Prostate gland (tissue), 2 donors: ENCODE measurements around the gene OR52D1. TPM values are rescaled to one million over a fixed set of nuclear protein-coding genes. Genes with fewer than 3 reads are reported as not detected.

ENCODE experiments used
- DNase-seq: peaks from one replicate; pipeline ENCODE4 v3.0.0-alpha.2; 2019; ENCODE audit warnings: low spot score
- H3K27ac ChIP-seq, 2 donors: fragments of 200-600 bp; sonication (generic); 2 replicates each; pipeline ENCODE4 v1.5.1; 2017 to 2019
- H3K27me3 ChIP-seq: fragments of 200-600 bp; sonication (generic); replicated peaks from 2 replicates; pipeline ENCODE4 v1.5.1; 2019; ENCODE audit not compliant: insufficient read depth
- H3K36me3 ChIP-seq, 2 donors: fragments of 200-600 bp; sonication (generic); 1 replicate in 1 of 2; 2 replicates in 1 of 2; pipeline versions ENCODE4 v1.5.1 to v1.8.1; 2017 to 2019
- H3K4me1 ChIP-seq: fragments of 200-600 bp; sonication (generic); replicated peaks from 2 replicates; pipeline ENCODE4 v1.5.1; 2019
- H3K4me3 ChIP-seq, 2 donors: fragments of 200-600 bp; sonication (generic); 2 replicates each; pipeline ENCODE4 v1.5.1; 2017 to 2019
- H3K9me3 ChIP-seq: fragments of 200-600 bp; sonication (generic); 2 replicates; pipeline ENCODE4 v1.5.1; 2017
- POLR2A ChIP-seq: fragments of 450-650 bp; IDR thresholded peaks from one replicate; pipeline ENCODE4 v1.6.1; 2016; ENCODE audit warnings: antibody characterized with exemption, mild to moderate bottlenecking
- POLR2AphosphoS5 ChIP-seq: sonication (generic); formaldehyde crosslinking; IDR thresholded peaks from one replicate; pipeline ENCODE4 v1.6.1; 2017; ENCODE audit warnings: antibody characterized with exemption
- WGBS: methylation state at CpG from one replicate; pipeline ENCODE4 v1.1.5; 2018; 5-methylcytosine and 5-hydroxymethylcytosine counted together
- intact Hi-C: fragments of 100-400 bp; cut with DNase I; formaldehyde crosslinking; loops from one replicate; pipeline ENCODE4 v1.14.2; 2022
- total RNA-seq, 2 donors: library from RNA; depleted of rRNA; stranded (reverse); fragments of >200 nt; gene quantifications; one replicate each; pipeline ENCODE4 v1.1.0, GENCODE V29; 2016
- TF ChIP-seq, protein P1 (sequence below), 4 experiments: fragments of 200-600 bp in 2 of 4; fragments of 450-650 bp in 2 of 4; sonication (generic) in 2 of 4; IDR thresholded peaks; 1 replicate in 3 of 4; 2 replicates in 1 of 4; pipeline ENCODE4 v1.5.1; 2016 to 2019; ENCODE audit warnings: antibody characterized with exemption in 4 of 4, mild to moderate bottlenecking in 2 of 4, moderate library complexity in 2 of 4

OR52D1 gene
- total RNA-seq, 2 donors from 2014 or later = not detected

DNA sequence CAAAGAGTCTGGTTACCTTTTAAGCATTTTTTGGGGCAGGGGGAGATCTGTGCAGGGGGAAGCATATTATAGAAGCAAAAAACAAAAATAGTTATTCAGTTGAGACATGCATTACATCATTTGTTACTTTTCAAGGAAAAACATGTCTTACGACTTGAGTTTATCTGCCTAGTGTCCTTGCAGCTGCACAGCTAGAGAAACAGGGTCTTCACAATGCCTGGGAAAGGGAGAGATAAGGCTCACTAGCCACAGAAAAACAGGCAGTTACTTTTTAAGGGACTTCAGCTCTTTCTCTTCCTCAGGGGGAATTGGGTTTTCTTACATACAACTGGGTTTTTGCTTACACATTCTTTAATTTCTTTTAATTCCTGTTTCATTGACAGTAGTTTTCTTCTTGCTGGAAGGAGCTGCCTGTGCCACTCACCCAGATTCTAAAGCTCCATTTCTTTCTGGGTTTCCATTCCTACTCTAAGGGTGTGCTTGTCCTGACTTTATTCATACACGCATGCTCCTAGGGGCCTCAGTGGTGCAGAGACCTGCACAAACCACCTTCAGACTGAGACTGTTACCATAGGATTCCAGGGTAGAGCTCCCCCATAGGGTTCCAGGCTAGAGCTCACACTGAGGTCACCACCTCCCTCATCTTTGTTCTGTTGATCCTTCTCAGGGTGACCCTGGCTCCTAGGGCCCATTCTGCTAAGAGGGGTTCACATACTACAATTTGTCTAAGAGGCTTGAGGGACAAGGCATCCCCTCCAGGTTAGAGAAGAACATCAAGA lies 42.8 kb downstream of the OR52D1 start:
- WGBS = 68% methylated on average over 2 of the region's 2 CpGs
- no peaks in the 10 kb centered on the region for H3K36me3 ChIP-seq
- TF ChIP-seq POLR2A (no peak), POLR2AphosphoS5 (no peak)
- TF ChIP-seq, protein P1, sequence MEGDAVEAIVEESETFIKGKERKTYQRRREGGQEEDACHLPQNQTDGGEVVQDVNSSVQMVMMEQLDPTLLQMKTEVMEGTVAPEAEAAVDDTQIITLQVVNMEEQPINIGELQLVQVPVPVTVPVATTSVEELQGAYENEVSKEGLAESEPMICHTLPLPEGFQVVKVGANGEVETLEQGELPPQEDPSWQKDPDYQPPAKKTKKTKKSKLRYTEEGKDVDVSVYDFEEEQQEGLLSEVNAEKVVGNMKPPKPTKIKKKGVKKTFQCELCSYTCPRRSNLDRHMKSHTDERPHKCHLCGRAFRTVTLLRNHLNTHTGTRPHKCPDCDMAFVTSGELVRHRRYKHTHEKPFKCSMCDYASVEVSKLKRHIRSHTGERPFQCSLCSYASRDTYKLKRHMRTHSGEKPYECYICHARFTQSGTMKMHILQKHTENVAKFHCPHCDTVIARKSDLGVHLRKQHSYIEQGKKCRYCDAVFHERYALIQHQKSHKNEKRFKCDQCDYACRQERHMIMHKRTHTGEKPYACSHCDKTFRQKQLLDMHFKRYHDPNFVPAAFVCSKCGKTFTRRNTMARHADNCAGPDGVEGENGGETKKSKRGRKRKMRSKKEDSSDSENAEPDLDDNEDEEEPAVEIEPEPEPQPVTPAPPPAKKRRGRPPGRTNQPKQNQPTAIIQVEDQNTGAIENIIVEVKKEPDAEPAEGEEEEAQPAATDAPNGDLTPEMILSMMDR (IDR thresholded peaks at IDR 0.05) = no peak
- intact Hi-C loops = no loop called here
- DNase-seq = no peak
- H3K9me3 ChIP-seq = no peaks in the 10 kb centered on the region
- no peak overlapping the region for H3K27ac ChIP-seq
- H3K27me3 ChIP-seq = no peaks in the 10 kb centered on the region
- no peaks in the 10 kb centered on the region for H3K4me1 ChIP-seq
- H3K4me3 ChIP-seq = no peak overlapping the region

DNA sequence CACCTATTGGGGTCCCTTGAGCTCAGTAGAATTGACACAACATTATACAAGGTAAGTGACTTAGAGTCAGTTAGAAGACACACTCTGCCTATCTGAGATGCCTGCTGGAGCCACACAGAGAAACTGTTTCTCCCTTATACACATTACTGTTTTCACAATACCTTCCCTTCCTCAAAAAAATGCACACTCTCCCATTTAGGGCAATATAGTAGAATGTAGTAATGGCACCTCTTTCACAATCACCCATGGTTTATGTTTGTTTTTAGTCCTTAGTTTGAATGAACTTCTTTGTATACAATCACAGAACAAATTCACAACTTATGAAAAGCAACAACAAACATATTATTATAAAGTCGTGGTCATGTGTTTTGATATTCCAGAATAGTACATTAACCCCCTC lies 45.6 kb downstream of the OR52D1 start:
- 65% methylated on average over 1 of the region's 1 CpG for WGBS
- H3K9me3 ChIP-seq = no peaks in the 10 kb centered on the region
- no peak for DNase-seq
- no peak for TF ChIP-seq POLR2A
- TF ChIP-seq, protein P1 (IDR thresholded peaks at IDR 0.05) = no peak
- TF ChIP-seq POLR2AphosphoS5 = no peak
- no peak overlapping the region for H3K27ac ChIP-seq
- H3K4me1 ChIP-seq = no peaks in the 10 kb centered on the region
- no peak overlapping the region for H3K4me3 ChIP-seq
- intact Hi-C loops = no loop called here
- no peaks in the 10 kb centered on the region for H3K36me3 ChIP-seq
- H3K27me3 ChIP-seq = no peaks in the 10 kb centered on the region

DNA sequence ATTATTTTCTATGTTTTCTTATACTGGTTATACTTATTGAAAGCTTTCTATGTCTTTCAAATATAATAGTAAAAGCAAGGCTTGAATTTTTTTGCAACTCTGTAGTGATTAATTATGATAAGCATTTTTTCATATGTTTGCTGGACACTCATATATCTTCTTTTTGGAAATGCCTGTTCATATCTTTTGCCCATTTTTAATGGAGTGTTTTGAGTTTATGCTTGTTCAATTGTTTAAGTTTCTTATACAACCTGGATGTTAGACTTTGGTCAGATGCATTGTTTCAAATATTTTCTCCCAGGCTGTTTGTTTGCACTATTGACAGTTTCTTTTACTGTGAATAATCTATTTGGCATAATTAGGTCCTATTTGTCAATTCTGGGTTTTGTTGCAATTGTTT lies 48.0 kb downstream of the OR52D1 start:
- no peak for DNase-seq
- intact Hi-C loops = no loop called here
- Histone ChIP-seq H3K9me3 (no peaks in the 10 kb centered on the region), H3K27me3 (no peaks in the 10 kb centered on the region), H3K27ac (no peak overlapping the region), H3K4me3 (no peak overlapping the region), H3K4me1 (no peaks in the 10 kb centered on the region), H3K36me3 (no peaks in the 10 kb centered on the region)
- TF ChIP-seq POLR2A = no peak
- no peak for TF ChIP-seq POLR2AphosphoS5
- TF ChIP-seq, protein P1 (IDR thresholded peaks at IDR 0.05) = no peak

Other genes starting within 250 kb of the OR52D1 start
- not detected for gene HBG1, start 238.8 kb upstream of the OR52D1 start, total RNA-seq
- gene HBG2, start 233.9 kb upstream of the OR52D1 start, total RNA-seq = not detected
- gene HBE1, start 218.7 kb upstream of the OR52D1 start, total RNA-seq = not detected
- not detected for gene OR51B4, start 186.7 kb upstream of the OR52D1 start, total RNA-seq
- not detected for gene OR51B2, start 164.4 kb upstream of the OR52D1 start, total RNA-seq
- 1 to 10 TPM in 1 of 2 donors, under 1 TPM in 1; 0.23 to 2.5 TPM for gene OR51B5, start 145.2 kb upstream of the OR52D1 start, total RNA-seq
- gene OR51B6, start 137.2 kb upstream of the OR52D1 start, total RNA-seq = not detected
- under 1 TPM in 1 of 2 donors, not detected in 1; 0.91 TPM for gene OR51M1, start 104.9 kb upstream of the OR52D1 start, total RNA-seq
- not detected for gene OR51Q1, start 66.6 kb upstream of the OR52D1 start, total RNA-seq
- gene OR51I1, start 47.2 kb upstream of the OR52D1 start, total RNA-seq = 1 to 10 TPM in 1 of 2 donors, not detected in 1; 1.1 TPM
- not detected for gene OR51I2, start 39.4 kb upstream of the OR52D1 start, total RNA-seq
- 10 to 100 TPM in 1 of 2 donors, 1 to 10 TPM in 1; 2.8 to 13.5 TPM for gene UBQLN3, start 21.3 kb downstream of the OR52D1 start, total RNA-seq
- gene UBQLNL, start 28.0 kb downstream of the OR52D1 start, total RNA-seq = 1 to 10 TPM in 1 of 2 donors, under 1 TPM in 1; 0.68 to 1.6 TPM
- under 1 TPM in 1 of 2 donors, not detected in 1; 0.57 TPM for gene OR52H1, start 59.9 kb downstream of the OR52D1 start, total RNA-seq
- not detected for gene OR52B6, start 92.2 kb downstream of the OR52D1 start, total RNA-seq
- 1 to 10 TPM; 4.8 to 6.3 TPM for gene TRIM6, start 108.0 kb downstream of the OR52D1 start, total RNA-seq
- 10 to 100 TPM; 10.3 to 15.5 TPM for gene TRIM34, start 136.3 kb downstream of the OR52D1 start, total RNA-seq
- 10 to 100 TPM; 17.4 to 36.9 TPM for gene TRIM5, start 196.4 kb downstream of the OR52D1 start, total RNA-seq
- 10 to 100 TPM; 32.8 to 47.4 TPM for gene TRIM22, start 201.1 kb downstream of the OR52D1 start, total RNA-seq
- gene OR56B1, start 247.8 kb downstream of the OR52D1 start, total RNA-seq = not detected